Activated CD4-positive, alpha-beta T cell treated with anti-CD3 and anti-CD28 coated beads for 24 hours (primary cell): Measurements from ENCODE around the gene RRP36.
"Not testable (repeated sequence)": the region's sequence is repeated elsewhere in the genome, so short reads cannot be mapped to it uniquely, and the experiment has no call there.

ENCODE experiments used
- DNase-seq, 2 donors: peaks; one replicate each; pipeline ENCODE4 v3.0.0-alpha.2; 2020; ENCODE audit warnings: low read depth in 2 of 2

The RRP36 gene, protein sequence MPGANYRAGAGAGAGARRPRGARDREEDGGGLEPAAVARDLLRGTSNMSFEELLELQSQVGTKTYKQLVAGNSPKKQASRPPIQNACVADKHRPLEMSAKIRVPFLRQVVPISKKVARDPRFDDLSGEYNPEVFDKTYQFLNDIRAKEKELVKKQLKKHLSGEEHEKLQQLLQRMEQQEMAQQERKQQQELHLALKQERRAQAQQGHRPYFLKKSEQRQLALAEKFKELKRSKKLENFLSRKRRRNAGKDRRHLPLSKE

GRCh38 chr6:43021270-43022047 lies at the start of gene RRP36:
TSS of gene RRP36 (plus strand) at chr6:43021623. CDS start at chr6:43021655, 32 bp downstream.
- peak; percentile 62 to 63 for DNase-seq

GRCh38 chr6:42971746-42972327 lies 49.6 kb upstream of the RRP36 start:
- DNase-seq = no peak

DNA sequence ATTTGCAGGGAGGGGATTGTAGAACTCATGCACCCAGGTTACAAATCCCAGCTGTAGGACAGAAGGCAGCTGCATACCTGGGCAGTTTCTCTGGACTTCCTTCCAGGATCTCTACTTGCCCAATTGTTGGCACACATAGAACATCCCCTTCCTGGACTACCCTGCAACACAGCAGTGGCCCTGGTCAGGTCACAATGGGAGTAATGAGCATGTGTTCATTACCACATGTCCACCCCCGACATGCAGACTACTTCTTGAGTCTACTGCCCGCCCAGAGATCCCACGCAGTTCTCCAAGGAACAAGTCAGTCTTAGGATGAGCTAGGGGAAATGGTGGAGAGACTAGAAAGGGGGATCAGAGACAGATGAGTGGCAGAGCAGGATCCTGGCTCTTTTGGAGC lies 47.5 kb upstream of the RRP36 start:
- no peak for DNase-seq

- no peak for DNase-seq
Measured at GRCh38 chr6:42974919-42975505, 46.4 kb upstream of the RRP36 start.

GRCh38 chr6:42978487-42978838 lies 43.0 kb upstream of the RRP36 start:
- no peak for DNase-seq

DNA sequence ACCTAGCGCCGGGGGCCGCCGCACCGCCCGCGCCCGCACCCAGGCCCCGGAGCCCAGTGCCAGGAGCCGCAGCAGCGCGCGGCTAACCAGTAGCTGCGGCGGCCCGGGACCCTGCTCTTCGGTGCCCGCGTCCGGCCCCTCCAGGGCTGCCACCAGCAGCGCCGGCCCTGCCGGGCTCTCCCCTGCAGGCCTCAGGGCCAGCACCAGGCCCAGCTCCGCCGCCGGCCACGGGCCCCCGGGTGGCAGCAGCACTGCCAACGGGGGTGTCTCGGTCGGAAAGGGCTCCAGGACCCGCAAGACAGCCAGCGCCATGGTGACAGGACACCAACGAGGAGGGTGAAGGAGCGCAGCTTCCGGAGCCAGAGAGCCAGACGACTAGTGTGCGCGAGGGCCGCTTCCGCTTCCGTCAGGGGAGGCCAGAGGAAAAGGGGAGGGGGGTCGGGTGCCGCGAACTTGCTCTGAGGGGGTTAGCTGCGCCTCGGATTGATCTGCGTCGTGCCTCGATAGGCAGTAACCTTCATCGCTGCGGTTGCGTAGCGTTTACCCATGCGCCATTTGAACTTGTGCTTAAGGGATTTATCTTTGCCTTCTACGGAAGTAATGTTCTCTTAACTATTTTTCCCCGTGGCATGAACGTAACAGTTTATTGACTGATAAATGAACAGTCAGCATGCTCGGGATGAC lies 42.4 kb upstream of the RRP36 start, which contains the start of gene PEX6:
TSS of gene PEX6 (minus strand) at position 343 of the 684 bp plus-strand sequence. CDS start at position 312, 31 bp downstream.
- DNase-seq = peak; percentile 88 to 95

DNA sequence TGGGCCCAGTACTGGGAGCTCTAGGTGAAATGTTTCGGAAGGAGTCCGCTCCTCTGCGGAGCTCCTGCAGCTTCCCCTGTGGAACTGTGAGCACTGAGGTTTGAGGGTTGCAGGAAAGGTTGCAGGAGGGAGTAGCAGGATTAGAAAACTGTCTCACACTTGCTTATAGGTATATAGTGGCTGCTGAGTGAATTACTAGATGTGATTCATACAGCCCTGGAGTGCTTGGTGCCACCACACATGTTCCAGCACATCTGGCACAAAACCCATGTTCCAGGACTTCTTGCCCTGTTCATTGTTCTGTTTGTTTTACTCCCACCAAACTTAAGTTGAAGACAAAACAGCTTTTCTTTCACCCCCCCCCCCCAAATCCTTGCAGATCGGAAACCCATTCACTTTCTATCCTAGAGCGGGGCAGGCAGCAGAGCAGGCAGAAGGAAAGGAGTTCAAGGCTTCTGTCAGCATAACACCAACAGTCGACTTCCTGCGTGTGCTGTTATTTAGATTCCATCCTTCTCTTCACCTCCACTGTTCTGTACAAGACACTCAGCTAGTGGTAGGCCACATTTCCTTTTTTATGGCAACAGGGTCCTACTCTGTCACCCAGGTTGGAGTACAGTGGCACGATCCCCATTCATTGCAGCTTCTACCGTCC lies 41.8 kb upstream of the RRP36 start:
- DNase-seq = no peak

DNA sequence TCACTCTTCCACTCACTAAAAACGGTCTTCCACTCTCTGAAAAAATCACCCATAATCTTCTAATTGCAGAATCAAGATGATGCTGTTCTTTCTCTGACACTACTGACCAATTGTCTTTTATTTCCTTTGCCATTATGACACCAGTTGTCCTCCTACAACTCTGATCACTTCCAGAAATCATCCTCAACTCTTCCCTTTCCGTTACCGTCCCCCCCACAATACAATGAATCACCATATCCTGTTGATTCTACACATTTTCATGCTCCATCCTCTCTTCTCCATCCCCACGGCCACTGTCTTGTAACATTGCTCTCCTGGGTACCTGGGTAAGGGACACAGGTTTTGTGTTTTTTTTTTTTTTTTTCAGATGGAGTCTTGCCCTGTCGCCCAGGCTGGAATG lies 39.6 kb upstream of the RRP36 start:
- no peak for DNase-seq

GRCh38 chr6:42984001-42984923 lies 37.2 kb upstream of the RRP36 start, which contains the start of gene PPP2R5D:
TSS of gene PPP2R5D (plus strand) at chr6:42984570. CDS start at chr6:42984678, 108 bp downstream.
- peak; percentile 96 for DNase-seq

- DNase-seq = no peak
Measured at GRCh38 chr6:42984924-42985475, 36.4 kb upstream of the RRP36 start.

DNA sequence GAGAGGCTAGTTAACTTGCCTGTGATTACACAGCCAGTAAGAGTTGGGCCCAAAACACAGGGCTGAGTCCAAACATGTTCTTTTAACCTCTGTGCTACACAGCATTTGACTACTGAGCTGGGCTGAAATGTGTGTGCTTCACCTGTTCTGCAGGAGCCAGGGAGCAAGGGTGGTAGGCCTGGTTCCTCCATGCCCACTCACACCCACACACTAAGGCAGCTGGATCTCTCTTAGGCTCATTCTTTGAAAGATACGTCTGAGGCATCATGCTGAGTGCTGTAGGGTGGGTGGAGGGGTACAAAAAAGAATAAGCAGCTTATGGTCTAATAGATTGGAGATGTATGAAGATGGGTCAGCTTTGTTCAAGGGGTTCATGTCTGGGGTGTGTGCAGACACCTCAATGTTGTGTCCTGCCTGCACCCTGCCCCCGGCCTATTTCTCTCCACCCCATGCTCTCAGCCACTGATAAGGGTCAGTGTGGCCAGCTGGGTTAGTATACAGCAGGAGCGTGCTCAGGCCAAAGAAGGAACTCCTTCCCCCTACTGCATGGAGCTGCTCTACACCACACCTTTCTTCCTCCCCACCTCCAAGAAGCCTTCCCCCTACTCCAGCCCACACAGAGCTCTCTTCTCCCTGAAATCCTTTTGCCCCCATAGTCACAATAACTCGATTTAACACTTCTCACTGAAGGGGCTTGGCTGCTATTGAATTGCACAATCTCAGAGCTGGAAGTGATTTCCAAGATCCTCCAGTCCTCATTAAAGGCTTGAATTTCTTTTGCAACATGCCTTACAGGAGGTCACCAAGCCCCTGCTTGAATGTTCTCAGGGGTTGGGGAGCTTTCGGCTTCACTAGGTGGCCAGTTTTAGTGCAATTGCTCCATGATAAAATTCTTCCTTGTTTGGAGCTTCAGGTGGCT lies 33.6 kb upstream of the RRP36 start:
- DNase-seq = no peak

GRCh38 chr6:42988486-42989020 lies 32.9 kb upstream of the RRP36 start:
- no peak for DNase-seq

DNA sequence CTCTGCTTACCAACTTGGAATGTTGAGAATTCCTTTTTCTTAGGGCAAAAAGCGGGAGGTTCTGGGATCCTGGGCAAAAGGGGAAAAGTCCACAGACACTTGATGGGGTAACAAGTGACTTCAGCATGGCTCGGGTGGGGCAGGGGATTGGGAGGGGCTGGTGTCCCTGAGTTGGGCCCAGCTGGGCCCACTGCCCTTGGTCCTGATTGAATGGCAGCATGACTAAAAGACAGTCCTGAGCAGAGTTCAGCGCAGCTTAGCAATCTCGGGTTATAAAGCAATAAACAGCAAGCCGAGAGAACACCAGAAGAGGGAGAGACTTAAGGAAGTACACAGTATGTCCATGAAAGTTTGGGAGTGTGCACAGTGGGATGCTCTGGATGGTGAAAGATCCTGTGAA lies 31.5 kb upstream of the RRP36 start:
- no peak for DNase-seq

DNA sequence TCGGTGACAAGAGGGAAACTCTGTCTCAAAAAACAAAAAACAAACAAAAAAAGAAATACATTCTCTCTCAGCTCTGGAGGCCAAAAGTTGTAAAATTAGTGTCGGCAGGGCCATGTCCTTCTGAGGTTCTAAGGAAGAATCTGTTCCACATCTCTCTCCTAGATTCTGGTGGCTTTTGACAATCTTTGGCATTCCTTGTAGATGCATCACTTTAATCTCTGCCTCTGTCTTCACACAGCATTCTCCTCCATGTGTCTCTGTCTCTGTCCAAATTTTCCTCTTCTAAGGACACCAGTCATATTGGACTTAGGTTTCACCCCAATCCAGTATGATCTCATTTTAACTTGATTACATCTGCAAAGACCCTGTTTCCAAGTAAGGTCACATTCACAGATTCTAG lies 28.0 kb upstream of the RRP36 start:
- DNase-seq = no peak

DNA sequence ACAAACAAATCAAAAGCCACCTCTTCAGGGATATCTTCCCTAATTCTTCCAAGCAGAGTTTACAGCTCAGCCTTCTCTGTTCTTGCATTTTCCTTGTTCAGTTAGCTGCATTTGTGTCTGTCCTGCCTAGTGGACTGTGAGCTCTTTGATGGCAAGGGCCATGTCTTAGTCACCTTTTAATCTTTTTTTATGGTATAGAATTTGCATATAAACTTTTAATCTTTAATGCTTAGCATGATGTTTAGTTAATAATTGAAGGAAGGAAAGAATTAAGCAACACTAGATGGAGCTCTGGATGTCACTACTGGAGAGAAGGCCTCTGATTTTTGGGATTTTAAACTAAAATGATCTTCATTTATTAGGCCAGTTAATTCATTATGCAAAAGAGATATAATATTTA lies 24.9 kb upstream of the RRP36 start:
- no peak for DNase-seq

DNA sequence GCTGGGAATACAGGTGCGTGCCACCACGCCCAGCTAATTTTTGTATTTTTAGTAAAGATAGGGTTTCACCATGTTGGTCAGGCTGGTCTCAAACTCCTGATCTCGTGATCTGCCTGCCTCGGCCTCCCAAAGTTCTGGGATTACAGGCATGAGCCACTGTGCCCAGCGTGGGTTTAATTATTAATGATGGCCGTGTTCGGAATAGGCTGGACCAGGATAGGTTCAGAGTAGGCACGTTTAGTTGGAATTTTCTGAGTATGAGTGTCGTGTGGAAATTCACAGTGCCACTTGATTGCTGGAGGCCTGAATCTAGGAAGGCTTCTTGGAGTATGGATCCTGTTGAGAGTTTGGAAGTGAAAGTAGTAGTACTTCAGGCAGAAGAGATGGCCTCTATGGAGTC lies 23.2 kb upstream of the RRP36 start:
- DNase-seq = not testable (repeated sequence)

DNA sequence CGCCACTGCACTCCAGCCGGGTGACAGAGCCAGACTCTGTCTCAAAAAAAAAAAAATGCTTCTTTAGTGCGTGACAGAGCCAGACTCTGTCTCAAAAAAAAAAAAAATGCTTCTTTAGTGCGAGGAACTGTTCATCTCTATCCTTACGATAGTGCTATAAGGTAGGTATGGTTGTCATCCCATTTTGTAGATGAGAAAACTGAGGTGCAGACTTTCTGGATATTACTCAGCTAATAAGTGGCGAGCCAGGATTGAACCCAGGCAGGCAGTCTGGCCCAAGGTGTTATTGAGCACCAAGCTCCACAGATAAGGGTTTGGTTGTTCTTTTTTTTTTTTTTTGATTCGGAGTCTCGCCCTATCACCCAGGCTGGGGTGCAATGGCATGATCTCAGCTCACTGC lies 19.6 kb upstream of the RRP36 start:
- DNase-seq = no peak

DNA sequence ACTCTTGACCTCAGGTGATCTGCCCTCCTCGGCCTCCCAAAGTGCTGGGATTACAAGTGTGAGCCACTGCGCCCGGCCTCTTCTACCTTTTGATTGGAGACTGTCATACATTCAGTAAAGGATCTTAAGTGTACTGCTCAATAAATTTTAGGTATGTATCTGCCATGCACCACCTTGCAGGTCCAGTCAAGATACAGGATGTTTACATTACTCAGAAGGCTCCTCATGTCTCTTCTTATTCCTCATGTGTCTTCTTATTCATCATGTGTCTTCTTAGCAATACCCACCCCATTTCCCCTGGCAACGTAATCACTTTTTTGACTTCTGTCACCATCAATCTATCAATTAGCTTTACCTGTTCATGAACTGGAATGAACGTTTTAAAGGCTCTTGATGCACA lies 15.6 kb upstream of the RRP36 start:
- no peak for DNase-seq

DNA sequence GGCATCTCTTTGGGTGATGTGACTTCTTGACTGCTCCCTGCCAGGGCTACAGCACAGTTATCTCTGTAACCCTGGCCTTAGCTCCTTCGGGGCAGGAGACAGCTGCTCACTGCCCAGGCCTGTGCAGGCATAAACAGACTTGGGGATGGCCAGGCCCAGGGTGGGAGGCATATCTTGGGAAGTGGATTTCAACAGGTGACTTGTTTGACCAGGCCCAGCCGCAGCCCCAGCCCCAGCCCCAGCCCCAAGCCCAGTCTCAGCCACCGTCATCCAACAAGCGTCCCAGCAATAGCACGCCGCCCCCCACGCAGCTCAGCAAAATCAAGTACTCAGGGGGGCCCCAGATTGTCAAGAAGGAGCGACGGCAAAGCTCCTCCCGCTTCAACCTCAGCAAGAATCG lies 15.2 kb upstream of the RRP36 start:
- DNase-seq = no peak
